HepG2 (cell line): ENCODE results near the gene NT5DC2. TPM values are rescaled to one million over a fixed set of nuclear protein-coding genes. Genes with fewer than 3 reads are reported as not detected.

ENCODE experiments used
- ATAC-seq: fragments of 200-7000 bp; cut with Tn5 transposase; 3 replicates; pipeline ENCODE4 v1.9.1; 2020; ENCODE audit warnings: mild to moderate bottlenecking, moderate library complexity
- BruUV-seq: library from RNA; stranded (reverse); fragments of 400-500 nt; replicated peaks from 2 replicates; lab custom pipeline; 2021; lab: Mats Ljungman, UMichigan
- CTCF ChIA-PET: fragments of 300-600 bp; formaldehyde crosslinking; extraction: SDS; loops from one replicate; lab custom pipeline; 2021; ENCODE audit warnings: low total read pairs, inconsistent platforms, low intra/inter-chr PET ratio; lab: Yijun Ruan, JAX
- POLR2A ChIA-PET: fragments of 350-600 bp; sonication (Branson Sonifier 250); formaldehyde crosslinking; loops from one replicate; lab custom pipeline; 2020; ENCODE audit warnings: antibody characterized with exemption, inconsistent platforms; lab: Yijun Ruan, JAX
- DNase-seq: peaks from one replicate; pipeline ENCODE4 v3.0.0-alpha.2; 2015; ENCODE audit warnings: low spot score
- FAIRE-seq: peaks from 3 replicates; lab custom pipeline; 2011; peaks lifted over from hg19 to GRCh38; lab: Jason Lieb, UNC
- H2AFZ ChIP-seq: one replicate; pipeline ENCODE4 v1.6.1; 2011; ENCODE audit warnings: low read length, inconsistent platforms
- H3K27ac ChIP-seq: fragments of 300-600 bp; 3 replicates; pipeline ENCODE4 v1.8.0; 2011; ENCODE audit warnings: mixed run types, mild to moderate bottlenecking, mixed read lengths, low read length, inconsistent platforms; ENCODE audit not compliant: insufficient read depth; ENCODE audit errors: extremely low read length
- H3K27me3 ChIP-seq, 2 experiments: fragments of 200-600 bp in 1 of 2; 2 replicates in 1 of 2; 3 replicates in 1 of 2; pipeline versions ENCODE4 v1.6.0 to v1.8.0; 2011; ENCODE audit warnings: low read length in 2 of 2, mild to moderate bottlenecking in 2 of 2, moderate library complexity in 2 of 2, inconsistent platforms in 1 of 2; ENCODE audit not compliant: insufficient read depth in 2 of 2, control insufficient read depth in 1 of 2
- H3K36me3 ChIP-seq, 2 experiments: fragments of 200-600 bp in 1 of 2; replicated peaks in 1 of 2; 2 replicates in 1 of 2; 3 replicates in 1 of 2; pipeline versions ENCODE4 v1.5.1 to v1.8.0; 2011; ENCODE audit warnings: low read length in 2 of 2, inconsistent platforms in 1 of 2; ENCODE audit not compliant: insufficient read depth in 2 of 2, control insufficient read depth in 1 of 2
- H3K4me1 ChIP-seq: 2 replicates; pipeline ENCODE4 v1.5.1; 2012; ENCODE audit warnings: low read length, inconsistent platforms; ENCODE audit not compliant: insufficient read depth
- H3K4me2 ChIP-seq: 2 replicates; pipeline ENCODE4 v1.6.0; 2011; ENCODE audit warnings: low read depth, low read length, inconsistent platforms
- H3K4me3 ChIP-seq, 3 experiments: fragments of 200-600 bp in 1 of 3; sonication (generic), shearing (Covaris generic) in 1 of 3; replicated peaks in 1 of 3; 2 replicates each; pipeline ENCODE4 v1.5.1; 2011 to 2016; ENCODE audit warnings: low read length in 3 of 3, inconsistent platforms in 2 of 3, low read depth in 2 of 3, mild to moderate bottlenecking in 2 of 3, control low read depth in 1 of 3, mixed read lengths in 1 of 3; ENCODE audit not compliant: insufficient read depth in 1 of 3
- H3K79me2 ChIP-seq: one replicate; pipeline ENCODE4 v1.6.1; 2011; ENCODE audit warnings: low read length, inconsistent platforms; ENCODE audit not compliant: insufficient read depth
- H3K9ac ChIP-seq: 2 replicates; pipeline ENCODE4 v1.6.0; 2011; ENCODE audit warnings: mild to moderate bottlenecking, low read depth, low read length, inconsistent platforms; ENCODE audit not compliant: insufficient read depth
- H3K9me3 ChIP-seq: 2 replicates; pipeline ENCODE4 v1.5.1; 2012; ENCODE audit warnings: mild to moderate bottlenecking, low read length
- H4K20me1 ChIP-seq: 2 replicates; pipeline ENCODE4 v1.6.0; 2011; ENCODE audit warnings: inconsistent platforms, mild to moderate bottlenecking, low read length, moderate library complexity; ENCODE audit not compliant: insufficient read depth
- ERF ChIP-seq: IDR thresholded peaks from 2 replicates; pipeline ENCODE4 v1.6.1; 2018; ENCODE audit warnings: missing biosample characterization, missing genetic modification reagents
- FOXO4 ChIP-seq: sonication (generic); formaldehyde crosslinking; conservative IDR thresholded peaks from 2 replicates; pipeline ENCODE4 v1.8.1; 2023; ENCODE audit warnings: missing genetic modification reagents
- MTA1 ChIP-seq: sonication (generic); formaldehyde crosslinking; IDR thresholded peaks from 2 replicates; pipeline ENCODE4 v1.4.0; 2020; ENCODE audit warnings: missing genetic modification reagents, mild to moderate bottlenecking, borderline replicate concordance
- MXD4 ChIP-seq: IDR thresholded peaks from 2 replicates; pipeline ENCODE4 v1.6.1; 2016; ENCODE audit warnings: mild to moderate bottlenecking, missing biosample characterization, missing genetic modification reagents
- SNAPC2 ChIP-seq: sonication (generic); formaldehyde crosslinking; IDR thresholded peaks from 2 replicates; pipeline ENCODE4 v1.8.1; 2022; ENCODE audit warnings: mild to moderate bottlenecking, missing genetic modification reagents
- SP1 ChIP-seq, 2 experiments: fragments of 450-650 bp in 1 of 2; sonication (generic) in 1 of 2; formaldehyde crosslinking in 1 of 2; IDR thresholded peaks; 2 replicates each; pipeline versions ENCODE4 v1.4.0 to v1.6.1; 2016 to 2020; ENCODE audit warnings: missing genetic modification reagents in 1 of 2
- TARDBP ChIP-seq: sonication (generic); formaldehyde crosslinking; IDR thresholded peaks from 2 replicates; pipeline ENCODE4 v1.8.0; 2022; ENCODE audit warnings: mild to moderate bottlenecking, missing genetic modification reagents
- TEF ChIP-seq: sonication (generic); formaldehyde crosslinking; IDR thresholded peaks from 2 replicates; pipeline ENCODE4 v1.5.0; 2020; ENCODE audit warnings: missing genetic modification reagents
- ZNF251 ChIP-seq: sonication (generic); formaldehyde crosslinking; IDR thresholded peaks from 2 replicates; pipeline ENCODE4 v1.9.0; 2021; ENCODE audit warnings: mild to moderate bottlenecking, missing genetic modification reagents
- ZNF720 ChIP-seq: sonication (generic); formaldehyde crosslinking; IDR thresholded peaks from 2 replicates; pipeline ENCODE4 v1.4.0; 2020; ENCODE audit warnings: missing genetic modification reagents
- WGBS: methylation state at CpG from one replicate; pipeline ENCODE4 v1.1.6; 2017; ENCODE audit warnings: low lambda C conversion rate; 5-methylcytosine and 5-hydroxymethylcytosine counted together
- in situ Hi-C: cut with HindIII; loops from 2 replicates; pipeline ENCODE4 v1.10.0; 2017; ENCODE audit warnings: low pct_unique_long_range_greater_than_20kb; ENCODE audit not compliant: extremely low pct_ligation_motif_present
- intact Hi-C: fragments of 100-400 bp; cut with micrococcal nuclease; formaldehyde crosslinking; loops from one replicate; pipeline ENCODE4 v1.10.0; 2022; ENCODE audit not compliant: unreplicated experiment
- polyA plus RNA-seq, 8 experiments: library from polyadenylated mRNA; depleted of rRNA in 3 of 8; stranded (reverse) in 7 of 8; unstranded in 1 of 8; fragments of >200 nt; fragmentation: Illumina TruSeq in 4 of 8; extraction: Trizol in 4 of 8; gene quantifications; 2 replicates each; pipeline versions ENCODE4 v1.2.1 to v1.2.3, GENCODE V29; 2011 to 2016; ENCODE audit warnings: low read depth in 4 of 8, missing spikeins in 1 of 8, mixed read lengths in 1 of 8; ENCODE audit not compliant: insufficient read depth in 1 of 8
- total RNA-seq, 5 experiments: library from RNA; depleted of rRNA; stranded (reverse); fragments of >200 nt; fragmentation: Illumina TruSeq; extraction: Trizol; gene quantifications; 2 replicates each; pipeline ENCODE4 v1.2.3, GENCODE V29; 2016; ENCODE audit warnings: low read depth in 1 of 5
- TF ChIP-seq, protein P1 (sequence below): IDR thresholded peaks from 2 replicates; pipeline ENCODE4 v1.6.1; 2016; ENCODE audit warnings: low read depth, borderline replicate concordance
- TF ChIP-seq, protein P2 (sequence below): sonication (generic); formaldehyde crosslinking; IDR thresholded peaks from 2 replicates; pipeline ENCODE4 v1.8.1; 2023; ENCODE audit warnings: mild to moderate bottlenecking, inconsistent platforms, moderate library complexity, missing genetic modification reagents, borderline replicate concordance
- TF ChIP-seq, protein P3 (sequence below), 2 experiments: sonication (generic) in 1 of 2; formaldehyde crosslinking in 1 of 2; IDR thresholded peaks; 2 replicates each; pipeline versions ENCODE4 v1.5.1 to v1.6.1; 2011 to 2020; ENCODE audit warnings: borderline replicate concordance in 1 of 2, low read depth in 1 of 2, low read length in 1 of 2, mild to moderate bottlenecking in 1 of 2, missing genetic modification reagents in 1 of 2, moderate library complexity in 1 of 2

The NT5DC2 gene
- total and polyA plus RNA-seq, 2 of the 13 experiments (the other 11 are each of a cell fraction or from before 2014, with no cell fraction given), result 131 to 240 TPM

GRCh38 chr3:52498137-52499054 is 35.3 kb downstream of the NT5DC2 start:
- CTCF ChIA-PET, result no interaction called here
- Histone ChIP-seq H3K27ac (no peak overlapping the region), H3K4me2 (no peak overlapping the region), H3K79me2 (no peaks in the 10 kb centered on the region), H2AFZ (no peak overlapping the region), H3K9ac (no peak overlapping the region), H3K36me3 (no peaks in the 10 kb centered on the region), H4K20me1 (no peaks in the 10 kb centered on the region)
- POLR2A ChIA-PET, result interaction anchor here (1.2 kb wide), 1 partner anchor 9 kb away, joined by 3 read pairs; no protein-coding TSS in a partner anchor
- BruUV-seq, result no TSS peak
- DNase-seq (no peak), FAIRE-seq (no peak)
- WGBS, result 48% methylated on average over 9 of the region's 24 CpGs
- intact Hi-C loops, result no loop called here
- TF ChIP-seq ZNF251 (CRISPR knock-in tag) (no peak), FOXO4 (CRISPR knock-in tag) (no peak), TEF (CRISPR knock-in tag) (no peak), SP1 (IDR thresholded peaks at IDR 0.05) (no peak), SP1 (CRISPR knock-in tag; IDR thresholded peaks at IDR 0.05) (no peak), MTA1 (CRISPR knock-in tag) (no peak), SNAPC2 (CRISPR knock-in tag) (no peak), TARDBP (CRISPR knock-in tag) (no peak), ZNF720 (CRISPR knock-in tag) (no peak), ERF (CRISPR knock-in tag) (no peak), MXD4 (no peak)
- TF ChIP-seq, protein P1, sequence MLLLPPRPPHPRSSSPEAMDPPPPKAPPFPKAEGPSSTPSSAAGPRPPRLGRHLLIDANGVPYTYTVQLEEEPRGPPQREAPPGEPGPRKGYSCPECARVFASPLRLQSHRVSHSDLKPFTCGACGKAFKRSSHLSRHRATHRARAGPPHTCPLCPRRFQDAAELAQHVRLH (CRISPR knock-in tag), result no peak
- TF ChIP-seq, protein P2, sequence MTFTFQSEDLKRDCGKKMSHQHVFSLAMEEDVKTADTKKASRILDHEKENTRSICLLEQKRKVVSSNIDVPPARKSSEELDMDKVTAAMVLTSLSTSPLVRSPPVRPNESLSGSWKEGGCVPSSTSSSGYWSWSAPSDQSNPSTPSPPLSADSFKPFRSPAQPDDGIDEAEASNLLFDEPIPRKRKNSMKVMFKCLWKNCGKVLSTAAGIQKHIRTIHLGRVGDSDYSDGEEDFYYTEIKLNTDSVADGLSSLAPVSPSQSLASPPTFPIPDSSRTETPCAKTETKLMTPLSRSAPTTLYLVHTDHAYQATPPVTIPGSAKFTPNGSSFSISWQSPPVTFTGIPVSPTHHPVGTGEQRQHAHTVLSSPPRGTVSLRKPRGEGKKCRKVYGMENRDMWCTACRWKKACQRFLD, result no peak
- TF ChIP-seq, protein P3, sequence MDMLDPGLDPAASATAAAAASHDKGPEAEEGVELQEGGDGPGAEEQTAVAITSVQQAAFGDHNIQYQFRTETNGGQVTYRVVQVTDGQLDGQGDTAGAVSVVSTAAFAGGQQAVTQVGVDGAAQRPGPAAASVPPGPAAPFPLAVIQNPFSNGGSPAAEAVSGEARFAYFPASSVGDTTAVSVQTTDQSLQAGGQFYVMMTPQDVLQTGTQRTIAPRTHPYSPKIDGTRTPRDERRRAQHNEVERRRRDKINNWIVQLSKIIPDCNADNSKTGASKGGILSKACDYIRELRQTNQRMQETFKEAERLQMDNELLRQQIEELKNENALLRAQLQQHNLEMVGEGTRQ (IDR thresholded peaks at IDR 0.05; ENCODE audit: low read depth, low read length), result no peak
- TF ChIP-seq, protein P3 (CRISPR knock-in tag; IDR thresholded peaks at IDR 0.05; ENCODE audit: borderline replicate concordance), result no peak
- TF ChIP-seq, all 625 proteins: peak for 0
- no peaks in the 10 kb centered on the region for H3K9me3 ChIP-seq
- in situ Hi-C loops, result no loop called here
- H3K27me3 ChIP-seq, result peaks cover 11 to 50% of the 10 kb centered on the region in 2 experiments; a peak in 4 of 5 replicates
- peaks cover 23% of the 10 kb centered on the region for H3K4me1 ChIP-seq
- H3K4me3 ChIP-seq, result no peak overlapping the region
- ATAC-seq, result no peak
